Thyroid gland (tissue), 4 donors: ENCODE data around the gene BANP.
"Not testable (repeated sequence)": the region's sequence is repeated elsewhere in the genome, so short reads cannot be mapped to it uniquely, and the experiment has no call there.

Experiments used
- CTCF ChIP-seq, 6 experiments: fragments of 200-600 bp in 3 of 6; fragments of 450-650 bp in 3 of 6; sonication (generic) in 3 of 6; IDR thresholded peaks; one replicate each; pipeline ENCODE4 v1.5.1; 2016 to 2019; ENCODE audit warnings: antibody characterized with exemption in 6 of 6, mild to moderate bottlenecking in 2 of 6, inconsistent platforms in 1 of 6, moderate library complexity in 1 of 6
- POLR2A ChIP-seq, 2 donors: fragments of 450-650 bp; IDR thresholded peaks; one replicate each; pipeline ENCODE4 v1.6.1; 2017; ENCODE audit warnings: antibody characterized with exemption in 2 of 2, mild to moderate bottlenecking in 2 of 2, moderate library complexity in 1 of 2

GRCh38 chr16:88053479-88053878, 102.2 kb downstream of the BANP start:
- not testable (repeated sequence) for TF ChIP-seq CTCF, POLR2A (IDR thresholded peaks at IDR 0.05)
